HG03095 (cell line): ENCODE data around the gene UBE2K.
"Not testable (repeated sequence)": the region's sequence is repeated elsewhere in the genome, so short reads cannot be mapped to it uniquely, and the experiment has no call there.

Experiments used
- ATAC-seq: cut with Tn5 transposase; IDR thresholded peaks from one replicate; pipeline ENCODE4 v1.9.1; 2021; ENCODE audit warnings: moderate library complexity; ENCODE audit not compliant: unreplicated experiment

The UBE2K gene

DNA sequence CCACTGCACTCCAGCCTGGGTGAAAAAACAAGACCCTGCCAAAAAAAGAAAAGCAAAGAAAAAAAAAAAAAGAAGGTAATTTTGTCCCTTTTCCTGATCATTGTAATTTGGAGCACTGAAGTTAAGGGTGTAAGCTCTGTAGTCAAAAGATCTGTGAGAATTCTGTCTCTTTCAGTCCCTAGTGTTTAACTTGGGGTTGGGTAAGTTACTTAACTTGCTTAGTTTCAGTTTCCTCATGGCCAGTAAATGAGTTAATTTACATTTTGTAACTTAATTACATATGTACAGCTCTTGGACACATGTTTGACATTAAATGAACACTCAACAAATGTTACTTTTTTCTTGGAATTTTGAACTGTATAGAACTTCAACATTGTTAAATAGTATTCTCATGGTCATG is 10.9 kb upstream of the UBE2K start:
- no peak for ATAC-seq

DNA sequence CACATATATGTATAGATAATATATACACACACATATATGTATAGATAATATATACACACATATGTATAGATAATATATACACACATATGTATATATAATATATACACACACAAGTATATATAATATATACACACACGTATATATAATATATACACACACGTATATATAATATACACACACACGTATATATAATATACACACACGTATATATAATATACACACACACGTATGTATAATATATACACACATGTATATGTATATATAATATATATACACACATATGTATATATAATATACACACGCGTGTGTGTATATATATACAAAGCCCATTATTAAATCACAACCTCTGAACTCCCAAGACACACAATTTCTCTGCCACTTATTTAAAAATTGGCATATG is 8.0 kb upstream of the UBE2K start:
- ATAC-seq, result no peak

DNA sequence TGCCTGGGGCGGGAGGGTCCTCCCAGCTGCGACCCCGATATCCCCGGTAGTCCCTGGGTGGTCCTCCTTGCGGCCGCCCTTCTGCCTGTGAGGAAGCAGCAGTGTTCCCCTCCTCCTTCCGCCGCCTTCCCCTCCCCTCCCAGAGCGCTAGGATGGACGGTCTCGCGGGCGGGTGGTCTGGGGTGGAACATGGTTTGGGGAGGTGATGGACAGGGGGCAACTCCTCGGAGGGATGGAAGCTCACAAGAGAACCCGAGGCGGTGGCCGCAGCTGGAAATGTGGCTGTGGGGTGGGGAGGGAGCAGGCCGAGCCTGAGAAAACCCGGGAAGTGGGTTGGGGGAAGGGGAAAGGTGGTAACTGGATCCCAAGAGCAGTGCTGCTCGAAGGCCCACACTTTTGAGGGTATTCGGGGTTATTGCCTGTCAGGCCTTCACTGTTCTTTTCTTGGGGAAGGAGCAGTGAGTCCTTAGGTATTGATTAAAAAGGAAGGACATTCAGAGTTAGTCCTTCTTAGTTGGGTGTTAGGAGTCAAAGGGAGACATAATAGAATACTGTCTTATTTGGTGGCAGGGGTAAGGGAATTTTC is 581 bp downstream of the UBE2K start:
- peak; percentile 29 for ATAC-seq

DNA sequence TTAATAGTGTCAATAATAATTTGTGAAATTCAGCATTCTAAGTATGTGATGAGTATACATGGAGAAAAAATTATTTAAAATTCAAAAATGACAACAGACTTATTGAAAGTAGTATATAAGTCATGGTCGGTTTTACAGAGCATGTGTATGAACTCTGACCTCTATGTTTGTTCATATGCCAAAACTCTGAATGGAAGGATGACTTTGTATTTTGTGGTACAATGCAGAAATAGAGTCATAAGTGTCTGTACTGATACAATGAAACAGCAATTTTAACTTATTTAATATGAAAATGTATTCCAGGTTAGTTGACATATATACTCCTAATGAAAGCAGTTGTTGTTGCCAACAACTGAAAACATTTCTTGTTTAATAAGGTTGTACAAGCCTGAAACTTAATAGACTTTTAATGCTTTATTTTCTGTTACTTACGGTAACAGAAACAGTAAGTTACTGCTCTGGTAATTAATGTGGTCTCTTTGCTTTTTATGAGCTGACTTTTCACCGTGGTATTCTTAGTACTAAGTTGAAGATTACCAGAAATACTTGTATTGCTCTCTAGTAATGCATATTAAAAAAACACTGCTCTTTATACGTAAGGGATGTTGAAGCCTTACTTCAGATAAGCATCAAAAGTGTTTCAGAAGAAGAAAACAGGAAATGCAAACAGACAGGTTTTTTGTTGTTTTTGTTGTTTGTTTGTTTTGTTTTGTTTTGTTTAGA is 1.9 kb downstream of the UBE2K start:
- no peak for ATAC-seq

DNA sequence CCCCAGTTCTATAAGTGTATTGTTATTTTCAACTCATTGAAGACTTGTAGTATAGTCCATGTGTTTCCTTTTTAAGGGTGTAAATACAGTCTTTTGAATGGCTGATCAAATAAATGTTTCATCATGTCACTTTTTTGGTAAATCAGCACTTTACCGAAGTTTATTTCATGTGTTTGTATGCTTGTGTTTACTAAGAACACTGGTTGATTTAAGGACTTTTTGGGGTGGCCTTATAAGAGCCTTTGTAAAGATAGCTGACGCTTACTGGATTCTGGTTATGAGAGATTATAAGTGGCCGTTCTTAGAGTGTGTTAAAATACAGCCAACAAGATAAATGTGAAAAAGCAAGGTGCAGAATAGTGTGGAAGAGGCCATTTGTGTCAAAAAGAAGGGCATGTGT is 2.6 kb downstream of the UBE2K start:
- no peak for ATAC-seq

DNA sequence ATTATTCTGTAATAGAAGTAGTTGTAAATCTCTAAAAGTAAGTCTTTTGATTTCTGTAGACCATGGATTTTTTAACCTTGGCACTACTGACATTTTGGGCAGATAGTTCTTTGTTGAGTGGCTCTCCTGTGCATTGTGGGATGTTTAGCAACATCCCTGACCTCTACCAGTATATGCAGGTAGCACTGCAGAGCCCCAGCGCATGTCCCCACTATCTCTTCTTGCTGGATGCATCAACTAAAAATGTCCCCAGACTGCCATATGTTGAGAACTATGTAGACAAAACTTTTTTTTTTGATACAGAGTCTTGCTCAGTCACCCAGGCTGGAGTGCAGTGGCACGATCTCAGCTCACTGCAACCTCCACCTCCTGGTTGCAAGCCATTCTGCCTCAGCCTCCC is 4.8 kb downstream of the UBE2K start:
- ATAC-seq, result no peak

DNA sequence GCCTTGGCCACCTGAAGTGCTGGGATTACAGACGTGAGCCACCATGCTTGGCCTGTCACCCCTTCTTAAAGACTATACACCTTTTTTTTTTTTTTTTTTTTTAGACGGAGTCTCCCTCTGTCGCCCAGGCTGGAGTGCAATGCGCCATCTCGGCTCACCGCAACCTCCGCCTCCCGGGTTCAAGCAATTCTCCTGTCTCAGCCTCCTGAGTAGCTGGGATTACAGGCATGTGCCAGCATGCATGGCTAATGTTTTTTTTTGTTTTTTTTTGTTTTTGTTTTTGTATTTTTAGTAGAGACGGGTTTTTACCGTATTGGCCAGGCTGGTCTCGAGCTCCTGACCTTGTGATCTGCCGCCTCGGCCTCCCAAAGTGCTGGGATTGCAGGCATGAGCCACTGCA is 6.9 kb downstream of the UBE2K start:
- not testable (repeated sequence) for ATAC-seq

DNA sequence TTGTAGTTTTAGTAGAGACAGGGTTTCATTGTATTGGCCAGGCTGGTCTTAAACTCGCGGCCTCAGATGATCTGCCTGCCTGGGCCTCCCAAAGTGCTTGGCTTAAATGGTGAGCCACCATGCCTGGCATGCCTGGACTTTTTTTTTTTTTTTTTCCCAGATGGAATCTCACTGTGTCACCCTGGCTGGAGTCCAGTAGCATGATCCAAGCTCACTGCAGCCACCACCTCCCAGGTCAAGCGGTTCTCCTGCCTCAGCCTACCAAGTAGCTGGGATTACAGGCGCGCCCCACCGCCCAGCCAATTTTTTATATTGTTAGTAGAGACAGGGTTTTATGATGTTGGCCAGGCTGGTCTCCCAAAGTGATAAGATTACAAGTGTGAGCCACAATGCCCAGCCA is 8.4 kb downstream of the UBE2K start:
- no peak for ATAC-seq

DNA sequence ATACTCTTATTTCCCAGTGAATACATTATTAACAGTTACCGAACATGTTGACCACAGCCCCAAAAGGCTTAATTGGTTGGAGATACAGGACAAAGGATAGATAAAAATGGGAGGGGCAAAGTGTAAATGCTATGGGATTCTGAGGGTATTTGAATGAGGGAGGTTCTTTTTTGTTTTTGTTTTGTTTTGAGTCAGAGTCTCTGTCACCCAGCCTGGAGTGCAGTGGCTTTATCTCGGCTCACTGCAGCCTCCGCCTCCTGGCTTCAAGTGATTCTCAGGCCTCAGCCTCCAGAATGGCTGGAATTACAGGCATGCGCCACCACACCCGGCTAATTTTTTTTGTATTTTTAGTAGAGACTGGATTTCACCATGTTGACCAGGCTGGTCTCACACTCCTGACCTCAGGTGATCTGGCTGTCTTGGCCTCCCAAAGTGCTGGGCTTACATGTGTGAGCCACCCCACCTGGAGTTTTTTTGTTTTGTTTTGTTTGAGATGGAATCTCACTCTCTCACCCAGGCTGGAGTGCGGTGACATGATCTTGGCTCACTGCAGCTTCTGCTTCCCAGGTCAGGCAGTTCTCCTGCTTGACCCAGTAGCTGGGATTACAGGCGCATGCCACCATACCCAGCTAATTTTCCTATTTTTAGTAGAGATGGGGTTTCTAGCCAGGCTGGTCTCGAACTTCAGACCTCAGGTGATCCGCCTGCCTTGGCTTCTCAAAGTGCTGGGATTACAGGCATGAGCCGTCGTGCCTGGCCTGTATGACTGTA is 9.0 kb downstream of the UBE2K start:
- ATAC-seq, result no peak

DNA sequence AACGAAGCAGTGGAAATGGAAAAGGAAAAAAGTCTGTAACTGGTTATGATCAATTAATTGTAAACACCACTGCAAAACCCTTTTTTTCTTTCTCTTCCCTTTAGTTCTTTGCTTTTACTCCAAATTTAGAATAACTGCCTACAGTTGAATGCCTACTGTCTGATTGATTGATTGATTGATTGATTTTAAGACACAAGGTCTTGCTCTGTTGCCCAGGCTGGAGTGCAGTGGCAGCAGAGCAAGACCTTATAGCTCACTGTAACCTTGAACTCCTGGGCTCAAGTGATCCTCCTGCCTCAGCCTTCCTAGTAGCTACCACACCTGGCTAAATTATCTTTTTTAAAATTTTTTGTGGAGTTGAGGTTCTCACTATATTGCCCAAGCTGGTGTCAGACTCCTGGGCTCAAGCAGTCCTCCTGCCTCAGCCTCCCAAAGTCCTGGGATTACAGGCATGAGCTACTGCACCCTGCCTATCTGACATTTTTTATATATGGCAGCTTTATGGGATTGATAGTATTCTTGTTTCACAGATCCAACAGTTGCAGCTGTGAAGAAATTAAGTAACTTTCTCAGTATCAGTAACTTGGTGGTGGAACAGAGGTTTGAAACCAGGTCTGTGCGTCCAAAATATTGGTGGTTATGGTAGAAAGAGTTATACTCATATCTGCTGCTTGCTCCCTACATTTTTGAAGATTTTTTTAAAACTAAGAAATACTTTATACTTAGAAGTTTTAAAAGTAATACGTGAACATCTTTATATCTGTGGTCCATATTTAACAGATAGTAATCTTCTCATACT is 12.4 kb downstream of the UBE2K start:
- ATAC-seq, result peak; percentile 51

DNA sequence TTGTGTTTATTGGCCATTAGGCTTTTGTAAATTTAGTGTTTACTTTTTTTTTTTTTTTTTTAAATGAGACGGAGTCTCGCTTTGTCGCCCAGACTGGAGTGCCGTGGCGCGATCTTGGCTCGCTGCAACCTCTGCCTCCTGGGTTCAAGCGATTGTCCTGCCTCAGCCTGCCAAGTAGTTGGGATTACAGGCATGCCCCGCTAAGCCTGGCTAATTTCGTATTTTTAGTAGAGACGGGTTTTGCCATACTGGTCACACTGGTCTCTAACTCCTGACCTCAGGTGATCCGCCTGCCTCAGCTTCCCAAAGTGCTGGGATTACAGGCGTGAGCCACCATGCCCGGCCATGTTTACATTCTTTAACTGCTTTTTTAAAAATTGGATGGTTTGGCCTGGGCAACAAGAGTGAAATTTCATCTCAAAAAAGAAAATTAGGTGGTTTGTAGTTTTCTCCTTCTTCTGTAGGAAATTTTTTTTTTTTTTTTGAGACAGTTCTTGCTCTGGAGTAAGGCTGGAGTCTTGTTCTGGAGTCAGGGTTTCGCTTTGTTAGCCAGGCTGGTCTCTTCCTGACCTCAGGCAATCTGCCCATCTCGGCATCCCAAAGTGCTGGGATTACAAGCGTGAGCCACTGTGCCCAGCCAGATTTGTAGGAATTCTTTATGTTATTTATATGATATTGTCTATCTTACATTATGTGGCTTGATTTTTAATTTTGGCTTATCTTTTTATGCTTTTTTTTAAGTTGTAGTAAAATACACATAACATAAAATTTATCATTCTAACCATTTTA is 15.1 kb downstream of the UBE2K start:
- ATAC-seq, result no peak

DNA sequence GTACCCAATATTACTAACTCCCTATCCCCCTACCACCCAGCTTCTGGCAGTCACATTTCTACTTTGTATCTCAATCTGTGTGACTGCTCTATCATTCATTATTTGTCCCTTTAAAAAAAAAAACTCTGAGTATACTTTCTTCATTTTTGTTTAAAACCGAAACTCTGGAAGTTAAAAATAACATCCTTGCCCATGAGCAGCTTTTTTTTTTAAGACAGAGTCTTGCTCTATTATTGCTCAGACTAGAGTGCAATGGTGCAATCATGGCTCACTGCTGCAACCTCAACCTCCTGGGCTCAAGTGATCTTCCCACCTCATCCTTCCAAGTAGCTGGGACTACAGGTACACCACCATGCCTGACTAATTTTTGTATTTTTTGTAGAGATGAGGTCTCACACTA is 15.8 kb downstream of the UBE2K start:
- no peak for ATAC-seq

DNA sequence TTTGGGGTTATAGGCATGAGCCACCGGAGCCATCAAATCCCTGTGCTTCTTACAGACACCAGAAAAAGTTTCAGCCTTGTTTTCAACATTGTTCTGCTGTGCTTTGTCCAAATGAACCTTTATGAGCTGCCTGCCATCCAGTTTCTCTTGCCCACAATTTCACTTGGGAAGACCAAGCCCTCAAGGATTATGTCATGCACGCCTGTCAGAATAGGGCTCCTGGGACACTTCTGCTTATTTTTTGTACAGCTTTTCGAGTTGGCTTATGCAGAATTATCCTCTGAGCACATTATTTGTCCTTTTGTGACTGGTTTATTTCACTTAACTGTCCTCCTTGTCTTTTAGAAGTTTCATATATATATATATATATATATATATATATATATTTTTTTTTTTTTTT is 16.2 kb downstream of the UBE2K start:
- ATAC-seq, result no peak

DNA sequence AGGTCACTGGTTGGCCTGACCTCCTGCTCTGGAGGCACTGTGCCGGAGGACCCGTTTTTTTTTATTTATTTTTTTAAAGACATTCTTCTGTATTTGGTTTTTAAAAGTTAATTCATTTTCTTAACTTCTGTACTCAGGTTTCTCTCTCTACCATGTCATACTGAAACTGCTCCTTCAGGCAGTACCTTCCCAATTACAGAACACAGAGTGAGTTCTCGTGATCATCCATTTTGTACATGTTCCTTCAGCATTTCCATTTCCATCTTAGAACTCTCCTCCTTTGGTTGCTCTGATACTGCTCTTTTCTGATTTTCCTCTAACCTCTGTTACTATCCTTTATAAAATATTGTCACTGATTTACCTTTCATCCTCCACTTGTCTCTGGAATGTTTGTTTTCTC is 17.9 kb downstream of the UBE2K start:
- ATAC-seq, result no peak

DNA sequence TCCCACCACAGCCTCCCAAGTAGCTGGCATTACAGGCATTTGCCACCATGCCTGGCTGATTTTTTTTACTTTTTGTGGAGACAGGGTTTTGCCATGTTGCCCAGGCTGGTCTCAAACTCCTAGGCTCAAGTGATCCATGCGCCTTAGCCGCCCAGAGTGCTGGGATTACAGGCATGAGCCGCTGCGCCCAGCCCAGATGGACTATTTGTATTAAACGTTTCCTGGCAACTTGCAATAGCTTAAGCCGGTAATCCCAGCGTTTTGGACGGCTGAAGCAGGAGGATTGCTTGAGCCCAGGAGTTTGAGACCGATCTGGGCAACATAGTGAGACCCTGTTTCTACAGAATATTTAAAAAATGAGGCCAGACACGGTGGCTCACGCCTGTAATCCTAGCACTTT is 18.4 kb downstream of the UBE2K start:
- no peak for ATAC-seq

DNA sequence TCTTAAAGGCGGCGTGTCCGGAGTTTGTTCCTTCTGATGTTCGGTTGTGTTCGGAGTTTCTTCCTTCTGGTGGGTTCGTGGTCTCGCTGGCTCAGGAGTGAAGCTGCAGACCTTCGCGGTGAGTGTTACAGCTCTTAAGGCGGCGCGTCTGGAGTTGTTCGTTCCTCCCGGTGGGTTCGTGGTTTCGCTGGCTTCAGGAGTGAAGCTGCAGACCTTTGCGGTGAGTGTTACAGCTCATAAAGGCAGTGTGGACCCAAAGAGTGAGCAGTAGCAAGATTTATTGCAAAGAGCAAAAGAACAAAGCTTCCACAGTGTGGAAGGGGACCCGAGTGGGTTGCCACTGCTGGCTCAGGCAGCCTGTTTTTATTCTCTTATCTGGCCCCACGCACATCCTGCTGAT is 19.8 kb downstream of the UBE2K start:
- ATAC-seq, result not testable (repeated sequence)

DNA sequence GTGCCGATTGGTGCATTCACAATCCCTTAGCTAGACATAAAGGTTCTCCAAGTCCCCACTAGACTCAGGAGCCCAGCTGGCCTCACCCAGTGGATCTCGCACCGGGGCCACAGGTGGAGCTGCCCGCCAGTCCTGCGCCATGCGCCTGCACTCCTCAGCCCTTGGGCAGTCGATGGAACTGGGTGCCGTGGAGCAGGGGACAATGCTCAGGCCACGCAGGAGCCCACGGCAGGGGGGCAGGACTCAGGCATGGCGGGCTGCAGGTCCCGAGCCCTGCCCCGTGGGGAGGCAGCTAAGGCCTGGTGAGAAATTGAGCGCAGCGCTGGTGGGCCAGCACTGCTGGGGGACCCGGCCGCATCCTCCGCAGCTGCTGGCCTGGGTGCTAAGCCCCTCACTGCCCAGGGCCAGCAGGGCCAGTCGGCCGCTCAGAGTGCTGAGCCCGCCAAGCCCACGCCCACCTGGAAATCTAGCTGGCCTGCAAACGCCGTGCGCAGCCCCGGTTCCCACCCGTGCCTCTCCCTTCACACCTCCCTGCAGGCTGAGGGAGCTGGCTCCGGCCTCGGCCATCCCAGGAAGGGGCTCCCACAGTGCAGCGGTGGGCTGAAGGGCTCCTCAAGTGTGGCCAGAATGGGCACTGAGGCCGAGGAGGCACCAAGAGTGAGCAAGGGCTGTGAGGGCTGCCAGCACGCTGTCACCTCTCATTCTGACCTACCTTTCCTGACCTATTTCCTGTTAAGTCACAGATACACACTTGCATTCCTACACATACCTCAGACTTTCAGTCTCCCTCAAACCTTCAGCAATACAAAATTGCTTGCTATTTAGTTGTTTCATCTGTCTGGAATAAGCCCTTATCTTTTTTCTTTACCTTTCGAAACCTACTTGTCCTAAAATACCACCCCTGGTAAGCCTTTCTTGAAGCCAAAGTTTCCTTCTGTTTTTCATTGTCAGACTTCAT is 20.7 kb downstream of the UBE2K start:
- ATAC-seq, result no peak

DNA sequence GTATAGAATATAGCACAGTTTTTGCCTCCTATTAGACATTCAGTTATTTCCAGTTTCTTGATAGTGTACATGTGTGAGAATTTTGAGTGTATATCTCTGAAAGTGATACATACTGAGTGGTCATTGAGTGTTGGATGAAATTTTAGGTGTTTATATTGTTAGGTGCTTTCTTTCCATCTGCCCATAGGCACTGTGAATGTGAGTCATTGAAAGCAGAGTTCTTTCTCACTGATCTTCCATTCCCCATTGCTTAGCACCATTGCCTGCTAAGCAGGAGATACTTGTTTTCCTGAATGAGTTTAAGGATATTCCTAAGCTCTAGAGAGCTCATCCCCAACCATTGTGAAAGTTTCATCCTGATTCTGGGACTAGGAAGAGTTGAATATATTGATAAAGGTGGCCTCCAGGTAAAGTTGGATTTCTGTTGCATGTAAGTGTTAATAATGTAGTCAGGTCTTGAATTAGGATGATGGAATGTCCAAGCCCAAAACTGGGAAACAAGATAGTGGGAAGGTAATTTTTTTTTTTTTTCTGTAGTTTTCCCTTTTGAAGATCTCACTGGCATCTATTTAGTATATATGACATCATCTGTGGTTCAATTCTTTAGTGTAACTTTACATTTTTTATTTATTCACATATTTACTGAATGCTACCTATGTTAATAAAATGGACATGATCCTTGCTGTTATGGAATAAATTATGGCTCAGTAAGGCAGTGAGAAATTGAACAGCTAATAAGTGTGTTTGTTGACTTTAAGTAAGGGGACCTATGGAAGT is 22.1 kb downstream of the UBE2K start:
- no peak for ATAC-seq

DNA sequence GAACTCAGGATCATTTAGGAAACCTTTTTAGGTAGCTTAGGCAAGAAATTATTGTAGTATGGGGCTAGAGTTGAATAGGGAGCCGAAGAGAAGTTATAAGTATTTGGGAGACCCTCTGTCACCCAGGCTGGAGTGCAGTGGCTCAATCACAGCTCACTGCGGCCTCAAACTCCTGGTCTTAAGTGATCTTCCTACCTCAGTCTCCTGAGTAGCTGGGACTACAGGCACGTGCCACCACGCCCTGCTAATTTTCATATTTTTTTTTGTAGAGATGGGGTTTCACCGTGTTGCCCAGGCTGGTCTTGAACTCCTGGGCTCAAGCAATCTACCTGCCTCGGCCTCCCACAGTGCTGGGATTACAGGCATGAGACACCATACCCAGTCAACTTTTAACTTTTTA is 23.3 kb downstream of the UBE2K start:
- ATAC-seq, result not testable (repeated sequence)
